Progenitor cell of endocrine pancreas (in vitro differentiated cells): Measurements from ENCODE around the gene ERICH6. TPM values are rescaled to one million over a fixed set of nuclear protein-coding genes. Genes with fewer than 3 reads are reported as not detected.

Experiments
- DNase-seq: peaks from one replicate; pipeline ENCODE4 v3.0.0; 2021; ENCODE audit warnings: low spot score; ENCODE audit not compliant: unreplicated experiment
- H3K27ac Mint-ChIP-seq: 2 replicates; pipeline ENCODE4 v1.8.0; 2021; ENCODE audit warnings: mild to moderate bottlenecking, moderate library complexity, mixed read lengths
- H3K27me3 Mint-ChIP-seq: 2 replicates; pipeline ENCODE4 v1.8.0; 2021; ENCODE audit warnings: mixed read lengths
- H3K36me3 Mint-ChIP-seq: 2 replicates; pipeline ENCODE4 v1.8.0; 2022; ENCODE audit warnings: mixed read lengths; ENCODE audit not compliant: insufficient read depth
- H3K4me1 Mint-ChIP-seq: 2 replicates; pipeline ENCODE4 v1.8.0; 2021; ENCODE audit warnings: low read depth, mixed read lengths
- H3K4me3 Mint-ChIP-seq: 2 replicates; pipeline ENCODE4 v1.8.0; 2021; ENCODE audit warnings: low read depth, mild to moderate bottlenecking, moderate library complexity, mixed read lengths
- H3K9me3 Mint-ChIP-seq: 2 replicates; pipeline ENCODE4 v1.8.0; 2021; ENCODE audit warnings: low read depth, mixed read lengths
- total RNA-seq: library from RNA; stranded (reverse); gene quantifications from 2 replicates; pipeline ENCODE4 v1.2.1, GENCODE V29; 2021
- TF ChIP-seq, protein P1 (sequence below): fragments of 200-600 bp; sonication (generic); IDR thresholded peaks from one replicate; pipeline ENCODE4 v1.5.0; 2021; ENCODE audit warnings: antibody characterized with exemption, mild to moderate bottlenecking; ENCODE audit not compliant: unreplicated experiment

Gene ERICH6
- total RNA-seq, 1 donor from 2014 or later = not detected

DNA sequence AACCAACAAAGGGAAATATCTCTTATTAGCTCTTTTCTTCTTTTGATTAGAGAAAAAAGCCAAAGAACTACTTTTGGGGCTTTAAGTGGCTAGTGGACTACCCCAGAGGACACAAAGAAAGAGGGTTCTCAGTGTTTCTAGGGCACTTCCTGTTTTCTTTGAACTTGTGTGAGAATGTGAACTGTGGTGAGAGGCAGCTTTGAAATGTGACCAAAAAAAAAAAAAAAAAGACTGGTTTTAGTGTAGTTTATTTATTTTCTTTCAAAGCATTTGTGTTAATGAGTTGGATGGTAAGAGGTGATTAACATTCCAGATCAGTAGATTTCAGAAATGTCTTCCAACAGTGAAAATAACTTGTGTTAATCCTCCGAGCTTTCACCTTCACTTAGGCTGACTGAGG, 68.2 kb downstream of the ERICH6 start:
- H3K27ac Mint-ChIP-seq = no peak overlapping the region
- no peak overlapping the region for H3K4me3 Mint-ChIP-seq
- H3K36me3 Mint-ChIP-seq = no peaks in the 10 kb centered on the region
- TF ChIP-seq, protein P1, sequence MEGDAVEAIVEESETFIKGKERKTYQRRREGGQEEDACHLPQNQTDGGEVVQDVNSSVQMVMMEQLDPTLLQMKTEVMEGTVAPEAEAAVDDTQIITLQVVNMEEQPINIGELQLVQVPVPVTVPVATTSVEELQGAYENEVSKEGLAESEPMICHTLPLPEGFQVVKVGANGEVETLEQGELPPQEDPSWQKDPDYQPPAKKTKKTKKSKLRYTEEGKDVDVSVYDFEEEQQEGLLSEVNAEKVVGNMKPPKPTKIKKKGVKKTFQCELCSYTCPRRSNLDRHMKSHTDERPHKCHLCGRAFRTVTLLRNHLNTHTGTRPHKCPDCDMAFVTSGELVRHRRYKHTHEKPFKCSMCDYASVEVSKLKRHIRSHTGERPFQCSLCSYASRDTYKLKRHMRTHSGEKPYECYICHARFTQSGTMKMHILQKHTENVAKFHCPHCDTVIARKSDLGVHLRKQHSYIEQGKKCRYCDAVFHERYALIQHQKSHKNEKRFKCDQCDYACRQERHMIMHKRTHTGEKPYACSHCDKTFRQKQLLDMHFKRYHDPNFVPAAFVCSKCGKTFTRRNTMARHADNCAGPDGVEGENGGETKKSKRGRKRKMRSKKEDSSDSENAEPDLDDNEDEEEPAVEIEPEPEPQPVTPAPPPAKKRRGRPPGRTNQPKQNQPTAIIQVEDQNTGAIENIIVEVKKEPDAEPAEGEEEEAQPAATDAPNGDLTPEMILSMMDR = no peak
- no peaks in the 10 kb centered on the region for H3K27me3 Mint-ChIP-seq
- no peak for DNase-seq
- H3K4me1 Mint-ChIP-seq = no peaks in the 10 kb centered on the region
- H3K9me3 Mint-ChIP-seq = no peaks in the 10 kb centered on the region

DNA sequence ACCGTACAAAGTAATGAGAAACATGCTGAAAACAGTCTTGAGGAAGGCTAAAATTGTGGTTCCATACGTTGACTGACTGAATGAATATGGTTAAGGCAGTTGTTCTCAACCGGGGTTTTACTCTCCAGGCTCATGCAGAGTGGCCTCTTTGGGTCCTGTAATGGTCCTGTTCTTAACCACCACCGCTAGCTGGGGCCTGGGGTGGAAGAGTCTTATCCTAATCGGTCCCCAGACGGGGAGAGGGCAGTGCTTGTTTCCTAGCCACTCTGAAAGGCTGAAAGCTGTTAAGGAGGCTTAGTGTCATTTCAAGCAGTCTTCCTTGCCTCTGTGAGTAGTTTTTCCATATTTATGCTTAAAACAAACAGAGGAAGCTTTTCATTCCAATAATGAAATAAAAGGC, 68.6 kb downstream of the ERICH6 start:
- Mint-ChIP-seq H3K27me3 (no peaks in the 10 kb centered on the region), H3K4me3 (no peak overlapping the region), H3K27ac (no peak overlapping the region), H3K4me1 (no peaks in the 10 kb centered on the region), H3K36me3 (no peaks in the 10 kb centered on the region), H3K9me3 (no peaks in the 10 kb centered on the region)
- no peak for DNase-seq
- TF ChIP-seq, protein P1 = no peak

DNA sequence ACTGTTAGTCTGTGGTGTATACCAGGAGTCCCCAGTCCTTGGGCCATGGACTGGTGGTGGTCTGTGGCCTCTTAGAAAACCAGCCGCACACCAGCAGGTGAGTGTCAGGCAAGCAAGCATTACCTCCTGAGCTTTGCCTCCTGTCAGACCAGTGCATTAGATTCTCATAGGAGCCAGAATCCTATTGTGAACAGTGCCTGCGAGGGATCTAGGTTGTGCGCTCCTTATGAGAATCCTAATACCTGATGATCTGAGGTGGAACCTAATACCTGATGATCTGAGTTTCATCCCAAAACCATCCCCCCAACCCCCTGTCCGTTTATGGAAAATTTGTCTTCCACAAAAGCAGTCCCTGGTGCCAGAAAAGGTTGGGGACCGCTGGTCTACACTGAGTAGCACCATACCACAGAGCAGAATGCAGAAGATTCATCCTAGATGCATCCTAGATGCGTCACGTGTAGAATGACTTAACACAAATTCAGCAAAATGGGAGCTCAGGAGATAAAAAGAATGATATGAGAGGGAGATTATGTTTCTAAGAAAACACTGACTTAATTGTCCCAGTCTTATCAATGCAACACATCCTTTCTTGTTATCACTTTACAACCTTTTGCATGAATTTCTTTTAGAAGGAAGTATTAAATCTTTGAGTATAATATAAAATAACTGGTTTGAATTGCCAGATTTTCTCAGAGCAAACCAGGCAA, 72.1 kb downstream of the ERICH6 start:
- H3K27me3 Mint-ChIP-seq = no peaks in the 10 kb centered on the region
- no peaks in the 10 kb centered on the region for H3K9me3 Mint-ChIP-seq
- H3K27ac Mint-ChIP-seq = no peak overlapping the region
- no peak overlapping the region for H3K4me3 Mint-ChIP-seq
- no peaks in the 10 kb centered on the region for H3K4me1 Mint-ChIP-seq
- peaks cover 5% of the 10 kb centered on the region for H3K36me3 Mint-ChIP-seq
- TF ChIP-seq, protein P1 = no peak
- DNase-seq = no peak

DNA sequence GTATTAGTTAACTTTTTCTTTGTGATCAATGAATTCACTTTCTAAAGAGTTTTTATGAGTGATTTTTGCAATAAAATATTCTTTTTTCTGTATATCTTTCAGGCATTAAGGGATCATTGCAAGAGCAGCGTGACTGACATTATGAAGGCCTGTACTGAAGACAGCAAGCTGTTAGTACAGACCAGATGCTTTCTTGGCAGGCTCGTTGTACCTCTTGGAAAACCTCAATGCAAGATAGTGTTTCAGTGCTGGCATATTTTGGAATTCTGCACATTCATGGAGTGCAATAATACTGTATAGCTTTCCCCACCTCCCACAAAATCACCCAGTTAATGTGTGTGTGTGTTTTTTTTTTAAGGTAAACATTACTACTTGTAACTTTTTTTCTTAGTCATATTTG, 76.2 kb downstream of the ERICH6 start:
- H3K4me3 Mint-ChIP-seq = no peak overlapping the region
- TF ChIP-seq, protein P1 = no peak
- H3K27ac Mint-ChIP-seq = no peak overlapping the region
- peaks cover 16% of the 10 kb centered on the region for H3K36me3 Mint-ChIP-seq
- H3K9me3 Mint-ChIP-seq = no peaks in the 10 kb centered on the region
- DNase-seq = no peak
- H3K27me3 Mint-ChIP-seq = no peaks in the 10 kb centered on the region
- H3K4me1 Mint-ChIP-seq = peaks cover 8% of the 10 kb centered on the region

DNA sequence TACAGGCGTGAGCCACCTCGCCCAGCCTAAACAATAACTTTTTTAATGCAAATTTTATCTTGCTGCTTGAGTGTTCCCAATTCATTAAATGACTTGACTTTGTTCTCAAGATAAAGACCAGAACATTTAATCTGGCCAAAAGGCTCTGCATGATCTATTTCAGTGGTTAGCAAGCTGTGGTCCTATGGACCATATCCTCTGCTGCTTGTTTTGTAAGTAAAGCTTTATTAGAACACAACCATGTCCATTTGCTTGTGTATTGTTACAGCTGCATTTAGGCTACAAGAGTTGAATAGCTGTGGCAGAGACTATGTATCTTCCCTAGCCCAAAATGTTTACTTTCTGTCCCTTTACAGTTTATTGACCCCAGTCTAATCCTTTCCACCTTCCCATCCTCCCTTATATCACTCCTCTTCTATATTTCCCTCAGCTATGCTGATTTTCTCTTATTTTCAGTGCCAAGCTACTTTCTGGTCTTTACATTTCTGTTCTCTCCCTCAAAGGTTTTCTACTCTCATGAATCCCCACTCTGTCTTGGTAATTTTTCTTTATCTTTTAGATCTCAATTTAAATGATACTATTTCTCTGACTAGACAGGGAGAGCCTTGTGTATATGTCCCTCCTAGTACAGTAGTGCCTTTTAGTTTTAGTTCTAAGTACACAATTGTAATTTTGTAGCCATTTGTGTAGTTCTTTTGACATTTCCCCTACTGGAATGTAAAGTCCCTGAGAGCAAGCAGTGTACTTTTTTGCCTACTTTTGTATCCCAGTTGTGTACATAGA, 77.4 kb downstream of the ERICH6 start:
- TF ChIP-seq, protein P1 = no peak
- DNase-seq = no peak
- H3K27me3 Mint-ChIP-seq = no peaks in the 10 kb centered on the region
- H3K9me3 Mint-ChIP-seq = no peaks in the 10 kb centered on the region
- H3K27ac Mint-ChIP-seq = no peak overlapping the region
- H3K36me3 Mint-ChIP-seq = peaks cover 16% of the 10 kb centered on the region
- H3K4me3 Mint-ChIP-seq = no peak overlapping the region
- peaks cover 10% of the 10 kb centered on the region for H3K4me1 Mint-ChIP-seq
